OCI-LY1 (cell line): ENCODE measurements around the gene FOXN3.

Source experiments
- CTCF ChIP-seq: fragments of 200-600 bp; sonication (generic), shearing (Covaris generic); IDR thresholded peaks from 2 replicates; pipeline ENCODE4 v1.5.1; 2017; ENCODE audit warnings: mild to moderate bottlenecking, antibody characterized with exemption, low read length, moderate library complexity, mixed read lengths
- EZH2 ChIP-seq: fragments of 200-600 bp; sonication (generic), shearing (Covaris generic); IDR thresholded peaks from 2 replicates; pipeline ENCODE4 v1.8.0; 2017; ENCODE audit warnings: borderline replicate concordance, mixed run types, mild to moderate bottlenecking, antibody characterized with exemption, low read length, moderate library complexity, mixed read lengths

GRCh38 chr14:89461256-89461655 is 44.2 kb upstream of the FOXN3 start:
- TF ChIP-seq EZH2 = no peak
- no peak for TF ChIP-seq CTCF
